Epidermal melanocyte (primary cell): ENCODE results near the gene C6orf120.
"Not testable (repeated sequence)": the region's sequence is repeated elsewhere in the genome, so short reads cannot be mapped to it uniquely, and the experiment has no call there.

Source experiments
- DNase-seq: peaks from one replicate; pipeline ENCODE4 v3.0.0; 2011; ENCODE audit warnings: low spot score; ENCODE audit not compliant: insufficient read length

Gene C6orf120

GRCh38 chr6:169678342-169678741 lies 23.6 kb upstream of the C6orf120 start:
- DNase-seq, result no peak

- no peak for DNase-seq
These were observed 17.9 kb upstream of the C6orf120 start for GRCh38 chr6:169684056-169684455.

DNA sequence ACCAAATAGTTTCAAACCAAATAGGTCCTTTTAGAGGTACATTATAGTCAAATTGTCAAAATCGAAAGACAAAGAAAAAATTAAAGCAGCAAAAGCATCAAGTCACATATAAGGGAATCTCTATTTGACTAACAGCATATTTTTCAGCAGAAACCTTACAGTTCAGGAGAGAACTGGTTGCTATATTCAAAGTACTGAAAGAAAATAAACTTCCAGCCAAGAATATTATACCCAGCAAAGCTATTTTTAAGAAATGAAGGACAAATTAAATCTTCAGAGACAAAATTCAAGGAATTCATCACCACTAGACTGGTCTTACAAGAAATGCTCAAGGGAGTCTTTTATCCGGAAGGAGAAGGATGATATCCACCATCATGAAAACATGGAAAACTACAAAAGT lies 16.1 kb upstream of the C6orf120 start:
- no peak for DNase-seq

- DNase-seq, result no peak
These were observed 12.6 kb upstream of the C6orf120 start for GRCh38 chr6:169689287-169689686.

DNA sequence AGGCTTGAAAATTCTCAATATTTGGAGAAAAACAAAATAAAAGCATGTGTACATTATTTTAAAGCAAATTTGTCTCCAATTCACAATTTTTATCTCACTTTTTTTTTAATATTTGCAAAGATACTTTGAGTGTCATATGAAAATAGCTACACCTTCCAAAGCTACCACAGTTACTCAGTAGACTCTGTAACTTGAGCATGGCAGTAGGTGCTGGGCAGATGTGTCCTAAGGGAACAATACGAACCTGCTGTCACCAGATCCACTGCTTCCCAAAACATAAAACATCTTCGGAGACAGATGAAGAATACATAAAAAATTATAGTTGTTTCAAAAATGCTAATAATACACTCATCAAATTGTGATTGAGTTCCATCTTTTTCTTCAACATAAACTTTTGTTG lies 10.7 kb upstream of the C6orf120 start:
- no peak for DNase-seq

- DNase-seq, result no peak
These were observed 9.4 kb upstream of the C6orf120 start for GRCh38 chr6:169692516-169692915.

DNA sequence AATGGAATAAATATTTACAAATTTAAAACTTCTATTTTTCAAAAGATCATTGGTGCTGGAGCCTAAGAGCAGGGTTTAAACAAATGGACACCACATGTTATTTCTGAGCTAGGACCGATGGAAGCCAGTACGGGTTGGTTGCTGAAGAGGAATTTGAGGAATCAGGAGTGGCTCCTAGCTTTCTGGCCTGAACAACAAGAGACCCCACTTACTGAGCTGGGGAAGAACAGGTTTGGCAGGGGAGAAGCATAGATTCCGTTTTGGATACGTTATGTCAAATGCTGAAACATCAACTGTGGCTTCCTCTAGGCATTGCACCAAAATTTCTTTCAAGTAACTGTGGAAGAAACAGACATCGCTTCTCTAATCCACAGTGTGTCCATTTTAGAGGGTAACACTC lies 6.8 kb upstream of the C6orf120 start:
- DNase-seq, result no peak

GRCh38 chr6:169697115-169697514 lies 4.8 kb upstream of the C6orf120 start:
- DNase-seq, result not testable (repeated sequence)

- DNase-seq, result no peak
These were observed 1.6 kb upstream of the C6orf120 start for GRCh38 chr6:169700296-169700695.

DNA sequence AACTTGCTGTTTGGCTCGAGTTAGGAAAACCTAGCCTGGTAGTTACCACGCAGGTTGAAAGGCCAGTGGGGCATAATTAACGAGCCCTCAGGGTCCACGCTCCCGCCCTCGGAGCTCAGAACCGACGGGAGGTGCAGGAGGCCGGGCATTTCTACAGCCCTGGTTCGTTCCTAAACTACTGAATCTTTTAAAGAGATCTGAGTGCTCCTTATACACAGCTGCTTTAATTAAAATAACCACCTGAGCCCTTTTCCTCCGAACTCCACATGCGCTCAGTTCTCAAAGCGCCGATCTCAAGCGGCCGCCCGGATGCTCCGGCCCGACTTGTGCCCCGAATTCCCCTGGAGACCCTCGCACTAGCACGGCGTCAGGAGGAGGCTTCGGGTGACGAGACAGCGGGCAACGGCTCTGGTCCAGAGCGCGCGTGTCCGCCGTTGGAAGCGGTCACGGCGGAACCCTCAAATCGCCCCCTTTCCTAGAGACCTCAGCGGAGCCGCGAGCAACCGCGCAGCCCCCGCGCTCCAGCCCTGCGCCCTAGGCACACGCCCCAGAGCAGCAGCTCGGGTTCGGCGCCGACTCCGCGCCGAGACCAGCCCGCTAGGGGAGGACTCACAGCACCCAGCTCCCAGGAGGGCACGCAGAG lies 494 bp upstream of the C6orf120 start:
- DNase-seq, result no peak

DNA sequence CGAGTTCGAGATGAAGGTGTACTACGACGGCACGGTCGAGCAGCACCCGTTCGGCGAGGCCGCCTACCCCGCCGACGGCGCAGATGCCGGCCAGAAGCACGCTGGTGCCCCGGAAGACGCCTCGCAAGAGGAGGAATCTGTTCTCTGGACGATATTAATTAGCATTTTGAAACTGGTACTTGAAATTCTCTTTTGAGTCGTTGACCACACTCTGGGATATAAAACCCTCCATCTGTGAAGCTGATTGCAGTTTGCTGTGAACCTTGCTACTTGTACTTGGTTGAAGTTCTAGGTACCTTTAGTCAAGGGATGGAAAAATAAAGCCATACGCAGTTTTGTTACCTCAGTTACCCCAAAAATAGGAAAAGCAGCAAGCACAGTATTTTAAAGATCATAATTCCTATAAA lies 917 bp downstream of the C6orf120 start:
- no peak for DNase-seq

DNA sequence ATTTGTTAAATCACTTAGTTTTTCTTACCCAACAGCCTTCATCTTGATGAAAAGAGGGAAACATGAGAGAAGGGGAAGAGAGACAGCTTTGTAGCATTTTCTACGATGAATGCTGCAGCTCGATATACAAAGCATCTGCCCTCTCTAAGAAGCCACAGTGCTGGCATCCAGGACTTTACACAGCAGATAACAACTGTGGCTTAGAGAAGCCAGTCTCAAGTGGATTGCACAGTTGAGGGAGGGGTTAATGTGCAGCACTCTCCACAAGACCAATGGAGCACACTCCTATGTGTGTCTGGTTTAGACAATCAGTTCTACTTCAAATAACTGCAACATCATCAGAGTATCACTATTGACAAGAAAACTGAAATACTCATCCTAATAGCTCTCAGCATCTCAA lies 5.8 kb downstream of the C6orf120 start:
- DNase-seq, result no peak

DNA sequence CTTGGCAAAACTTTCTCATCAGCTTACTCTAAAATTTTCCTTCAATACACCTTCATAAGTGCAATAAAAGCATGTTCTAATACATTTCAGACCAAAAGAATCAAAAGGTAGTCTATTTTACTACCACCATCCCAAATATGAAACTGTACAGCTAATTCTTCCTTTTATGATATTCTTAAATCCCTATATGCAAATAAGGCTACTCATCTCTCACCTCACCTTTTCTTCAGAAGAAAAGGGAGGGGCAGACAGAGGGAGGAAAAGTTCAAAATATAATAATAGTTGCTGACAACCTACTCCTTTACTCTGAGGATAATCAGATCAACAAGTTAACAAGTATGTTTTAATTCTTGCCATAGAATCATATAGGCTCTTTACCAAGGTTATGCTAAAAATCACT lies 7.4 kb downstream of the C6orf120 start:
- DNase-seq, result no peak

DNA sequence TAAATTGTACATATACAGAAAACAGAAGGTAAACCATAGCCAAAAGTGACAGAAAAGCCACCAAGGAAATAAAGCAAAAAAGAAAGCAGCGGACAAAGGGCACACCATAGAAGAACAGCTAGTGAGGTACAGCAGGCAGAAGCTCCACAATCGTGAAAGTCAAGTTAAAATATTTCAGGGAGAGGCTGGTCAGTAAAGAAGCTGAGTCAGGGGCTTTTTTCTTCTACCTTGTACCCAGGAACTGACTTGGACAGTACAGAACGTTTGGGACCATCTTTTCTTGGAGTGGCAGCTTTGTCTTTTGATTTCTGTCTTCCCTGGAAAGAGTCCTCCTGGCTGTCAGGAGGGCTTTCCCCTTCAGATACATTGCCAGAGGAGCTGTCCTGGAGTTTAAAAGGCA lies 8.1 kb downstream of the C6orf120 start:
- DNase-seq, result no peak

DNA sequence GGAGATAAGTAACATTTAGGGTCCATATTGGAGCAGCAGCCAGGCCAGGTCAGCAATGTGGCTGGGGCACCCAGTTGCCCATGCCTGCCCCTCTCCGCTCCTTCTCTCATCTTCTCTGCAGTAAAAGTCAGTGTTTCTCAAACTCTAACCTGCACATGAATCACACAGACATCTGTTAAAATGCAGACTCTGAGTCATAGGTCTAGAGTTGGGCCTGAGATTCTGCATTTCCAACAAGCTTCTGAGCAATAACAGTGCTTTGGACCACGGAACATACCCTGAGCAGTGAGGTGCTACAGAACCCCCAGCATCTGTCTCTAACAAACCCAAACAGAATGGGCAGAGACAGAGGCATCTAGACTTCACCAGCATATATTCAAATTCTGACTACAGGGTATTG lies 12.3 kb downstream of the C6orf120 start:
- no peak for DNase-seq

DNA sequence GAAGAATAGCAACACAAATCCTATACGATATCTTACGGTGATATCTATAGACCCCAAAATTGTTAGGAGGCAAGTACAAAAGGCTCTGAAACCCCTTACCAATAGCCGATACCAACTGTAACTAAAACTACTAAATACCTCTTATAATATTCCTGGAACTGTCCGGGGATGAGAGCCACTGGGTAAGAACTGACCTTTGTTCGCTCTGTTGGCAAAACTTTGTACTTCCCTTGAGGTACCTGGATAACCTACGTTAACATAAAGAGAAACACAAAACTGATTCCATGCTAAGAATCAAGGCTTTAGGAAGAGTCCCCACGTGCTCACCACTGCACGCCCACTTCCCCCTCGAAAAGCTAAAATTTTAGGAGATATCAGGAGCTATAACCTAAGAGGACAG lies 12.7 kb downstream of the C6orf120 start:
- no peak for DNase-seq

DNA sequence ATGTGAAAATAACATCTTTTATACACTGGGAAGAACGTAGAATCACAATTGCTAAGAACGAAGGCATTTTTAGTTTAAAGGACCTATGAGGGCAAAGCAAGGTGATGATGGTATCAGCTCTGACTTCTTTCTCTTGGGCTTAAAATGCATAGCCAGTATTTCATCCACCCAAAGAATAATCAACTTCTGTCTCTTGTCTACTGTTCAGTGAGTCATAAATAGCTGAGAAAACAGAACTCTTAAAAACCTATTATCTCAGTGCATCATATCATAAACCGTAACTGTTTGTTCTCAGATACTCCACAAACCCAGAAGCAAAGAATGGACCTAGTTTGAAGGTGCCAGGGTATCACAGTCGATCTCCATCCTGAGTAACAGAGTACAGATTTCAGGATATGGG lies 17.2 kb downstream of the C6orf120 start:
- no peak for DNase-seq

DNA sequence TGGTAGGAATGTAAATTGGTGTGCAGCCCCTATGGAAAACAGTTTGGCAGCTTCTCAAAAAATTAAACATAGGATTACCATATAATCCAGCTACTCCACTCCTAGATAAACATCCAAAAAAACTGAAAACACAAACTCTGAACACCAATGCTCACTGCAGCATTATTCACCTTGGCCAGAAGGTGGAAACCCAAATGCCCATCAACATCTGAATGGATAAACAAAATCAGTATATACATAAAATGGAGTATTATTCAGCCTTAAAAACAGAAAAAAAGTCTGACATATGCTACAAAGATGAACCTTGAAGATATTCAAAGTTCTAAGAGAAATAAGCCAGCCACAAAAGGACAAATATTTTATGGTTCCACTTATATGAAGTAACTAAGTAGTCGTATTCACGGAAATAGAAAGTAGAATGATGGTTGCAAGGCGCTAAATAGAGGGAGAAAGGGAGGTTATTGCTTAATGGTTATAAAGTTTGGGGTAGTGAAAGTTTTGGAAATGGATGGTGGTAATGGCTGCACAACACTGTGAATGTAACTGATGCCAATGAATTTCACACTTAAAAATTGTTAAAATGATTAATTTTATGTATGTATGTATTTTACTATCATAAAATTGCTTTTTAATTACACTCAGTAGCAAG lies 18.4 kb downstream of the C6orf120 start:
- no peak for DNase-seq

DNA sequence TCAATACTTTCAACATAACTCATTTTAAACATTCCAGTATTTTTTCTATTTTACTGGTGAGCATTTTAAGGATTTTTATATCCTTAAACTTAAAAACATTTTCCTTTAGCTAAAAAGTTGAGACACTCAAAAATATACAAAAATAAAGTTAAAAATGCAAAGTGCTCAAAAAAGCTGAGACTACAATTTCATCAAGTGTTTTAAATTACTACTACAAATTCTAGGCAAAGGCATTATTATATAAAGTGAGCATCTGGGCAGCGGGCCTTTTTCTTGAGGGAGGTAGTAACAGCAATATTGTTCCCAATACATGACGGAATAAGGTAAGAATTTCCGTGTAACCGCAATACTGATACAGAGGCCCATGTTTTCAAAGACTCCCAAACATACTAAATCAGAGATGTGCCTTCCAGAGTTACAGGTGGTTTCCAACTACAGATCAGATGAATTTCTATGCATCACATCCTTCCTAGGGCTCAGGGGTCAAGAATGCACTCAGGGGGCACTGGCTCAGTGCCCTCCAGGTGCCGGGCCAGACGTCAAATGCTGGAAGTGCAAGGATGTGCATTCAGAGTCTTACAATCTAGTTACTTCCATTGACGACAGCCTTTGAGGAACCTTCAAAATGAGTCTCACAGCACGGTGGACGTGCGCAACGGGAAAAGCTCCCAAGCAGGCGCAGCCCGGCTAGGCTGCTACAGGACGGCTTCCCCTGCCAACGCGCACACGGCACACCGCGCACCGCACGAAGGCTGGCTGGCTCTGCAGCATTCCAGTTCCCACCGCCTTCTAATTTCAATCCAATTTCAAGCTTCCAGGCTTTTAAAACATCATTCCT lies 20.7 kb downstream of the C6orf120 start:
- DNase-seq, result no peak

- no peak for DNase-seq
These were observed 21.4 kb downstream of the C6orf120 start for GRCh38 chr6:169723200-169723909.

DNA sequence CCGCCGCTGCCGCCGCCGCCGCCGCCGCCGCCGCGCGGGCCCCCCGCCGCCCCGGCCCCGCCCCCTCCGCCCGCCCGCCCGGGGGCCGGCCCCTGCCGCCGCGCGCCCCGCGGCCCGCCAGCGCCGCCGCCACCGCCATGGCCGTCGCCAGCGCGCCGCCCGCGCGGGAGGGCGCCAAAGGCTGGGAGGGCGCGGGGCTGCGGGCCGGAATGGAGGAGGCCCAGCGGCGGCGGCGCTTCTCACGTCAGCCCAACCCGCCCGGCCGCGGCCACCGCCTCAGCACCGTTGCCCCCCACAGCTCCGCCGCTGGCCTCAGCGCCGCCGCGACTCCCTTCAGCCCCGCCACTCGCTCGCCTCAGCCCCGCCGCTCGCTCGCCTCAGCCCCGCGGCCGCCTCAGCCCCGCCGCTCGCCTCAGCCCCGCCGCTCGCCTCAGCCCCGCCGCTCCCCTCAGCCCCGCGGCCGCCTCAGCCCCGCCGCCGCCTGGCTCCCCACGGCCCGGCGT lies 22.1 kb downstream of the C6orf120 start:
- DNase-seq, result no peak
